ENCODE data around the gene NCOA7.

The NCOA7 gene

DNA sequence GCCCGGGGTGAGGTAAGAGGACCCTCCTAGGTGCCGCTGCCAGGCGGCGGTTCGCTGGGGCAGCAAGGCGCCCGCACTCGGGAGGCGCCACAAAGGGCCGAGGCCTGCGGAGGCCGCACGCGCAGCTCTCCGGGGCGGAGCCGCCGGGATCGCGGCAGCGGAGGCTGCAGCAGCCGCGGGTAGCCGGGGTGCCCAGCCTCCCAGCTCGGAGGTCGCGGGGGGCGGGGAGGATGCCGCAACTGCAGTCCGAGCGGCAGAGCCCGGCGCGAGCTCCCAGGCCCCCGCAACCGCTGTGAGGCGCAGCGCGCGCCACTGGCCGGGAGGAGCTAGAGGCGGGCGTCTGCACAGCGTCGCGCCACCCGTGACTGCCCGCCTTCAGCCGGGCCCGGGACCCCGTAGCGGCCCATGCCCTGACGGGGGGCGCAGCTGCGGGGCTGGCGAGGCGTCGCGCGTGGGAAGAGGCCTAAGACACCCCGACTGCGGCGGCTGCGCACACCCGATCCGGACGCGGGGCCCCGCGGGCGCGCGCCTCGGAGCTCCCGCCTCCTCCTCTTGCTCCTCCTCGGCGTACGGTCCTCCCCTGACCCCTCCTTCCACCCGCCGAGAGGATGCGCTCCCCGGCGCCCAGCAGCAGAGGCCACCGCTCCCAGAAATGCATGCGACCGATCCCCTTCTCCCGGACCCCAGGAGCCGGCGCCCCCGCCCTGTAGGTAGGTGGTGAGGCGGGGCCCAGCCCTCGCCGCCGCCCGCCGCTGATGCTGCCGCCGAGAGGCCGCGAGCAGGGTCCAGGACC lies at the start of gene NCOA7:
NCOA7 (plus strand) TSS at position 603 of the 793 bp plus-strand sequence. CDS start 24,395 bp downstream, outside the sequence.
- TF ChIP-seq ZFP30 (CRISPR knock-in tag; IDR thresholded peaks at IDR 0.05), result no peak
- TF ChIP-seq OSR1 (CRISPR knock-in tag; IDR thresholded peaks at IDR 0.05), result no peak
- TF ChIP-seq, protein P1, sequence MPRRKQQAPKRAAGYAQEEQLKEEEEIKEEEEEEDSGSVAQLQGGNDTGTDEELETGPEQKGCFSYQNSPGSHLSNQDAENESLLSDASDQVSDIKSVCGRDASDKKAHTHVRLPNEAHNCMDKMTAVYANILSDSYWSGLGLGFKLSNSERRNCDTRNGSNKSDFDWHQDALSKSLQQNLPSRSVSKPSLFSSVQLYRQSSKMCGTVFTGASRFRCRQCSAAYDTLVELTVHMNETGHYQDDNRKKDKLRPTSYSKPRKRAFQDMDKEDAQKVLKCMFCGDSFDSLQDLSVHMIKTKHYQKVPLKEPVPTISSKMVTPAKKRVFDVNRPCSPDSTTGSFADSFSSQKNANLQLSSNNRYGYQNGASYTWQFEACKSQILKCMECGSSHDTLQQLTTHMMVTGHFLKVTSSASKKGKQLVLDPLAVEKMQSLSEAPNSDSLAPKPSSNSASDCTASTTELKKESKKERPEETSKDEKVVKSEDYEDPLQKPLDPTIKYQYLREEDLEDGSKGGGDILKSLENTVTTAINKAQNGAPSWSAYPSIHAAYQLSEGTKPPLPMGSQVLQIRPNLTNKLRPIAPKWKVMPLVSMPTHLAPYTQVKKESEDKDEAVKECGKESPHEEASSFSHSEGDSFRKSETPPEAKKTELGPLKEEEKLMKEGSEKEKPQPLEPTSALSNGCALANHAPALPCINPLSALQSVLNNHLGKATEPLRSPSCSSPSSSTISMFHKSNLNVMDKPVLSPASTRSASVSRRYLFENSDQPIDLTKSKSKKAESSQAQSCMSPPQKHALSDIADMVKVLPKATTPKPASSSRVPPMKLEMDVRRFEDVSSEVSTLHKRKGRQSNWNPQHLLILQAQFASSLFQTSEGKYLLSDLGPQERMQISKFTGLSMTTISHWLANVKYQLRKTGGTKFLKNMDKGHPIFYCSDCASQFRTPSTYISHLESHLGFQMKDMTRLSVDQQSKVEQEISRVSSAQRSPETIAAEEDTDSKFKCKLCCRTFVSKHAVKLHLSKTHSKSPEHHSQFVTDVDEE (CRISPR knock-in tag; IDR thresholded peaks at IDR 0.05), result 0 out of 2 replicates have a peak, but pooled peaks have one; percentile 13
- TF ChIP-seq ZC3H10 (CRISPR knock-in tag; IDR thresholded peaks at IDR 0.05), result 0 out of 2 replicates have a peak, but pooled peaks have one; percentile 3
- TF ChIP-seq SNAI2 (CRISPR knock-in tag; IDR thresholded peaks at IDR 0.05), result no peak
- TF ChIP-seq ZNF8 (CRISPR knock-in tag; IDR thresholded peaks at IDR 0.05), result no peak
- peak; percentile 89; the same call in 1 of the 2 replicates for TF ChIP-seq ZFP3 (CRISPR knock-in tag; IDR thresholded peaks at IDR 0.05)

GRCh38 chr6:125741336-125741735 lies 49.4 kb upstream of the NCOA7 start:
- TF ChIP-seq ZNF70 (CRISPR knock-in tag; IDR thresholded peaks at IDR 0.05) (no peak), ZC3H10 (CRISPR knock-in tag; IDR thresholded peaks at IDR 0.05) (no peak), TOX (CRISPR knock-in tag; IDR thresholded peaks at IDR 0.05; ENCODE audit: borderline replicate concordance) (no peak), ARNTL (CRISPR knock-in tag; IDR thresholded peaks at IDR 0.05; ENCODE audit: borderline replicate concordance, low read depth) (no peak), ISL1 (CRISPR knock-in tag; IDR thresholded peaks at IDR 0.05) (no peak), CSDC2 (CRISPR knock-in tag; IDR thresholded peaks at IDR 0.05) (no peak), POU6F1 (CRISPR knock-in tag; IDR thresholded peaks at IDR 0.05; ENCODE audit: borderline replicate concordance, low read depth) (no peak), ZFP30 (CRISPR knock-in tag; IDR thresholded peaks at IDR 0.05) (no peak), BACH2 (CRISPR knock-in tag; IDR thresholded peaks at IDR 0.05; ENCODE audit: borderline replicate concordance) (no peak), SNAI2 (CRISPR knock-in tag; IDR thresholded peaks at IDR 0.05) (no peak), ZNF8 (CRISPR knock-in tag; IDR thresholded peaks at IDR 0.05) (no peak)
- TF ChIP-seq, protein P1 (CRISPR knock-in tag; IDR thresholded peaks at IDR 0.05), result no peak
- TF ChIP-seq, protein P2, sequence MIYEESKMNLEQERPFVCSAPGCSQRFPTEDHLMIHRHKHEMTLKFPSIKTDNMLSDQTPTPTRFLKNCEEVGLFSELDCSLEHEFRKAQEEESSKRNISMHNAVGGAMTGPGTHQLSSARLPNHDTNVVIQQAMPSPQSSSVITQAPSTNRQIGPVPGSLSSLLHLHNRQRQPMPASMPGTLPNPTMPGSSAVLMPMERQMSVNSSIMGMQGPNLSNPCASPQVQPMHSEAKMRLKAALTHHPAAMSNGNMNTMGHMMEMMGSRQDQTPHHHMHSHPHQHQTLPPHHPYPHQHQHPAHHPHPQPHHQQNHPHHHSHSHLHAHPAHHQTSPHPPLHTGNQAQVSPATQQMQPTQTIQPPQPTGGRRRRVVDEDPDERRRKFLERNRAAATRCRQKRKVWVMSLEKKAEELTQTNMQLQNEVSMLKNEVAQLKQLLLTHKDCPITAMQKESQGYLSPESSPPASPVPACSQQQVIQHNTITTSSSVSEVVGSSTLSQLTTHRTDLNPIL (CRISPR knock-in tag; IDR thresholded peaks at IDR 0.05; ENCODE audit: low read depth), result no peak
- no peak for ATAC-seq

More for the DNA sequence above, at the start of gene NCOA7:
- ATAC-seq, result peak; percentile 87

- ATAC-seq, result no peak
- TF ChIP-seq ARNTL (CRISPR knock-in tag; IDR thresholded peaks at IDR 0.05; ENCODE audit: borderline replicate concordance, low read depth) (no peak), TOX (CRISPR knock-in tag; IDR thresholded peaks at IDR 0.05; ENCODE audit: borderline replicate concordance) (no peak), RARB (CRISPR knock-in tag; IDR thresholded peaks at IDR 0.05) (no peak), PATZ1 (CRISPR knock-in tag; IDR thresholded peaks at IDR 0.05; ENCODE audit: borderline replicate concordance) (no peak)
Observed at GRCh38 chr6:125742024-125742423, 48.7 kb upstream of the NCOA7 start.
